GM12864 (cell line): Measurements from ENCODE around the gene AIFM2.
"Not testable (repeated sequence)": the region's sequence is repeated elsewhere in the genome, so short reads cannot be mapped to it uniquely, and the experiment has no call there.

Experiments used
- DNase-seq: peaks from one replicate; pipeline ENCODE4 v3.0.0-alpha.2; 2011; ENCODE audit warnings: low read depth
- H3K4me3 ChIP-seq: 2 replicates; pipeline ENCODE4 v1.5.1; 2011; ENCODE audit warnings: mild to moderate bottlenecking, low read depth, low read length, control low read depth
- TF ChIP-seq, protein P1 (sequence below): IDR thresholded peaks from 2 replicates; pipeline ENCODE4 v1.5.1; 2011; ENCODE audit warnings: low read depth, mild to moderate bottlenecking, moderate library complexity, low read length, control low read depth, inconsistent platforms; ENCODE audit errors: missing control alignments

Gene AIFM2

DNA sequence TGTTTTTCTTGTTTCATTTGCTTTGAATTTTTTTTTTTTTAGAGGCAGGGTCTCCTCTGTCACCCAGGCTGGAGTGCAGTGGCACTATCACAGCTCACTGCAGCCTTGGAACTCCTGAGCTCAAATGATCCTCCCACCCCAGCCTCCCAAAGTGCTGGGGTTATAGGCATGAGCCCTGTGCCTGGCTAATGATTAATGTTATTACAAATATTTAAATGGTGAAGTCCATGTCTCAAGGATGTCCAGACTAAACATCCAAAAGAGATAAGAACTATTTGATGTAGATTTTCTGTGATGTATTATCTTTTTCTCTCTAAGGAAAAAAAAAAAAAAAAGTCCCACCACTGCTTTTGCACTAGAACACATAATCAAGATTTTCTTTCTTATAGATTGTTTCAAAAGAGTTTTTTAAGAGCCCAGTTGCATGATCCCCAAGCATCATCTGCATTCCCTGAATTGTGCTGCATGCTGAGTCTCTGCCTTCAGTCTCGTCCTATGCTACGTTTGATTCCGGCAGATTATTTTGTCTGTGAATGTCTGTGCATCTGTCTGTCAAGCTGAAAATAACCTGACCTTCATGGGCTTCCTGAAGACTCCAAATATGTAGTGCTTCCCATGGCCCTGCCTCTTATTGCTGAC, 46.5 kb downstream of the AIFM2 start:
- TF ChIP-seq, protein P1, sequence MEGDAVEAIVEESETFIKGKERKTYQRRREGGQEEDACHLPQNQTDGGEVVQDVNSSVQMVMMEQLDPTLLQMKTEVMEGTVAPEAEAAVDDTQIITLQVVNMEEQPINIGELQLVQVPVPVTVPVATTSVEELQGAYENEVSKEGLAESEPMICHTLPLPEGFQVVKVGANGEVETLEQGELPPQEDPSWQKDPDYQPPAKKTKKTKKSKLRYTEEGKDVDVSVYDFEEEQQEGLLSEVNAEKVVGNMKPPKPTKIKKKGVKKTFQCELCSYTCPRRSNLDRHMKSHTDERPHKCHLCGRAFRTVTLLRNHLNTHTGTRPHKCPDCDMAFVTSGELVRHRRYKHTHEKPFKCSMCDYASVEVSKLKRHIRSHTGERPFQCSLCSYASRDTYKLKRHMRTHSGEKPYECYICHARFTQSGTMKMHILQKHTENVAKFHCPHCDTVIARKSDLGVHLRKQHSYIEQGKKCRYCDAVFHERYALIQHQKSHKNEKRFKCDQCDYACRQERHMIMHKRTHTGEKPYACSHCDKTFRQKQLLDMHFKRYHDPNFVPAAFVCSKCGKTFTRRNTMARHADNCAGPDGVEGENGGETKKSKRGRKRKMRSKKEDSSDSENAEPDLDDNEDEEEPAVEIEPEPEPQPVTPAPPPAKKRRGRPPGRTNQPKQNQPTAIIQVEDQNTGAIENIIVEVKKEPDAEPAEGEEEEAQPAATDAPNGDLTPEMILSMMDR = no peak
- DNase-seq = no peak
- no peak overlapping the region for H3K4me3 ChIP-seq

DNA sequence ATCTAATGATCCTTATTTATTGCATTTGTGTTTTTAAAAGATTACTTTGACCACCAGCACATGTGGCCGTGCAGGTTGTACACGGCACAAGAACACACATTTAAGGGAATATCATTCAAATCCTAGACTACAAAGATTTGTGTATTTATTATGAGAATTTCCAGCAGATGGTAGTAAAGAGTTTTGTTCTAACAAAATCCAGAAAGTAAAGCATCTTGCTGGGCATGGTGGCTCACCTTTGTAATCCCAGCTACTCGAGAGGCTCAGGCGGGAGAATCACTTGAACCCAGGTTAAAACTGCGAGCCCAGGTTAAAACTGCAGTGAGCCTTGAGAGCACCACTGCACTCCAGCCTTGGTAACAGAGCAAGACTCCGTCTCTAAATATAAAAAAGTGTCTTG, 48.4 kb downstream of the AIFM2 start:
- TF ChIP-seq, protein P1 = no peak
- no peak for DNase-seq

DNA sequence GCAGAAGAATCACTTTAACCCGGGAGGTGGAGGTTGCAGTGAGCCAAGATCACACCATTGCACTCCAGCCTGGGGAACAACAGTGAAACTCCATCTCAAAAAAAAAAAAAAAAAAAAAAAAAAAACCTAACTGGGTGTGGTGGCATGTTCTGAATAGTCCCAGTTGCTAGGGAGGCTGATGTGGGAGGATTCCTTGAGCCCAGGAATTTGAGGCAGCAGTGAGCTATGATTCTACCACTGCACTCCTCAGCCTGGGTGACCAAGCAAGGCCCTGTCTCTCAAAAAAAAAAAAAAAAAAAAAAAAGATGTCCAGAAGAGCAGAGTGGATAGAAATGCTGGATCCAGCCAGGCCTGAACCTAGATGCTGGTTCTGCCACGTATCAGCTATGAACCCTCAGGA, 51.8 kb downstream of the AIFM2 start:
- H3K4me3 ChIP-seq, DNase-seq: not testable (repeated sequence)

More for the DNA sequence above, 48.4 kb downstream of the AIFM2 start:
- H3K4me3 ChIP-seq = no peak overlapping the region

DNA sequence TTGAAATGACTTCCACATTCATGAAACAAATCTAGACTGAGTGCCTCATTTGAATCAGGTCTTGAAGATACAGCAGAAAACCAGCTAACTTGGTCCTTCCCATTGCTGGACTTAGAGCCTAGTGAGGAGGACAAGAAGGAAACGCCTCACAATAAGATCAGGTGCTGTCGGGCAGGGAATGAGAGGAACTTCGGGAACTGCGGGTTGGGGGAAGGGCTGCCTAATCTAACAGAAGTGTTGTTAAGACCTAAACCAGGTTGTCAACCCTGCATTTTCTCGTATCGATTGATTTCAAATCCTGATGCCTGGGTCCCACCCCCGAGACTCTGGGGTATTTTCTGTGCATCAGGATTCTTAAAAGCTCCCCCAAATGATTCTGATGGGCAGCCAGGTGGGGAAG, 53.7 kb downstream of the AIFM2 start:
- no peak for DNase-seq
- TF ChIP-seq, protein P1 = no peak
- no peak overlapping the region for H3K4me3 ChIP-seq

DNA sequence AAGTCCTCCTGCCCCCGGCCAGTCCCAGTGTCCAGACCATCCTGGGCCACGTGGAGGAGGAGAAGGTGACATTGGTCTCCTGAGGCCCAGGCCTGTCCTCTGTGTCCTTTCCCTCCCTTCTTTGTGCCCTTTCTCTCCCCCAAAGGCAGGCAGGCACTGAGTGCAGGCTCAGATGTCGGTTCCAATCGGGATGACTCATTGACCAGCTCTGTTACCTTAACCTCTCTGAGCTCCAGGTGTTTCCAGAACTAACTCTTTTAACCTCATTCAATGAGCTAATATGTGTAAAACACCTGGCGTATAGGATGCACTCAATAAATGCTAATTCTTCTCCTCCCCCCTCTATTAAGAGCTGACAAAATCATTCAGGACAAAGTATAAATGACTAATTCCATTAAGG, 54.3 kb downstream of the AIFM2 start:
- no peak overlapping the region for H3K4me3 ChIP-seq
- TF ChIP-seq, protein P1 = no peak
- no peak for DNase-seq

DNA sequence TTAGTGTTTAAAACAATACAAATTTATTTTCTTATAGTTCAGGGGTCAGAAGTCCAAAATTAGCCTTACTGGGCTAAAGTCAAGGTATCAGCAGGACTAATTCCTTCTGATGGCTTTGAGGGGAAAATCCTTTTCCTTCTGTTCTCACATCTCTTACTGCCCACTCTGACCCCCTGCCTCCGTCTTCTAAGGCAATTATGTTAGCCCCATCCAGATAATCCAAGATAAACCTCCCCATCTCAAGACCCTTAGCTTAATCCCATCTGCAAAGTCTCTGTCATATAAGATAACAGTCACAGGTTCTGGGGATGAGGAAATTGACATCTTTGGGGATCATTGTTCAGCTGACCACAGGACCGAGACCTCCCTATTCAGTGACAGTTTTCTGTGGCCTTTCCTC, 57.7 kb downstream of the AIFM2 start:
- TF ChIP-seq, protein P1 = no peak
- no peak overlapping the region for H3K4me3 ChIP-seq
- DNase-seq = no peak

DNA sequence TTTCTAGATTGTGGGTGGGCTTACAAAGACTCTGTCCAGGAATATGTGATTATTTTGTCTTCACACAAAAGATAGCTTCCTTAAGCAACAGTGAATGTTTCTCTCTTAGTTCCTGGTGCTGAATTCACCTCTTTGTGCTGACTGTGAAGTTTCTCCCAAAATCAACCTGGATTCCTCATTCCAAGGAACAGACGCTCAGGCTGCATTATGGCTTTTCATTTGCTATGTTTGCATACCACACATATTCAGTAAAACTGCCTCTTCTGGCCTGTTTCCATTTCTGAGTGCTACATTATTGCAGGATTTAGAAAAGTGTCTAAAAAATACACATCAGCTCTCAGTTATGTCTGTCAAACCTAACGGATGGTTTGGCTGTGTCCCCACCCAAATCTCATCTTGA, 58.5 kb downstream of the AIFM2 start:
- no peak overlapping the region for H3K4me3 ChIP-seq
- TF ChIP-seq, protein P1 = no peak
- DNase-seq = no peak
